Endometrial microvascular endothelial cells (primary cell): ENCODE measurements around the gene ANKRD13B. TPM values are rescaled to one million over a fixed set of nuclear protein-coding genes. Genes with fewer than 3 reads are reported as not detected.

Experiments used
- in situ Hi-C: cut with HindIII; loops from 2 replicates; pipeline ENCODE4 v1.10.0; 2017; ENCODE audit warnings: low sequenced_read_pairs, low pct_unique_long_range_greater_than_20kb; ENCODE audit errors: inconsistent ontology term
- total RNA-seq: library from RNA; depleted of rRNA; stranded (reverse); fragments of >200 nt; gene quantifications from one replicate; pipeline ENCODE4 v1.2.3, GENCODE V29; 2015; ENCODE audit errors: inconsistent ontology term

Gene ANKRD13B
- total RNA-seq, 1 donor from 2014 or later = 6.7 TPM

DNA sequence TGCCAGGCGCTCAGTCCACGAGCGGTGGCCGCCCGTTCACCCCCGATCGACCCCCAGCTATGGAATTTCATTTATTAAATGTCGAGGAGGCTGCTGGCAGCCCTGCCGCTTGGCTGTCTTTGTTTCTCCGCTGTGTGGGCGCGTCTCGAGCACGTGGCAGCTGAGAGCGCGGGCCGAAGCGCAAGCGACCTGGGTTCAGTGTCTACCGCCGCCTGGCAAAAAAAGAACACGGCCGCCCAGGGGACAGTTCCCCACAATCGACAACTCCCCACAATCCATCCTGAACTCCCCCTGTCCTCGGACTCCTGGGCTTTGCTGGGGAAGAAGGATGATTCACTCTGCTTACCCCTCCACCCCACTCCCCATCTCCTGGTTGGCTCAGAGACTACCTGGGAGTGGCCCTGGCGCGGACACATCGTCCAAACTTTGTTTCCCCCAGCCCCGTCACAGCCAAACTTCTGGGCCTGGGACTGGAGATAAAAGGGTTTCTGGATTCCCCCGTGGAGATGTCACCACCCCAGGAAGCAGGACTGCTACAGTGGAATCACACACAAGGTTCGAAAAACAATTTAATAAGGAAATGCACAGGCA is 1.7 kb upstream of the ANKRD13B start:
- in situ Hi-C loops = no loop called here

DNA sequence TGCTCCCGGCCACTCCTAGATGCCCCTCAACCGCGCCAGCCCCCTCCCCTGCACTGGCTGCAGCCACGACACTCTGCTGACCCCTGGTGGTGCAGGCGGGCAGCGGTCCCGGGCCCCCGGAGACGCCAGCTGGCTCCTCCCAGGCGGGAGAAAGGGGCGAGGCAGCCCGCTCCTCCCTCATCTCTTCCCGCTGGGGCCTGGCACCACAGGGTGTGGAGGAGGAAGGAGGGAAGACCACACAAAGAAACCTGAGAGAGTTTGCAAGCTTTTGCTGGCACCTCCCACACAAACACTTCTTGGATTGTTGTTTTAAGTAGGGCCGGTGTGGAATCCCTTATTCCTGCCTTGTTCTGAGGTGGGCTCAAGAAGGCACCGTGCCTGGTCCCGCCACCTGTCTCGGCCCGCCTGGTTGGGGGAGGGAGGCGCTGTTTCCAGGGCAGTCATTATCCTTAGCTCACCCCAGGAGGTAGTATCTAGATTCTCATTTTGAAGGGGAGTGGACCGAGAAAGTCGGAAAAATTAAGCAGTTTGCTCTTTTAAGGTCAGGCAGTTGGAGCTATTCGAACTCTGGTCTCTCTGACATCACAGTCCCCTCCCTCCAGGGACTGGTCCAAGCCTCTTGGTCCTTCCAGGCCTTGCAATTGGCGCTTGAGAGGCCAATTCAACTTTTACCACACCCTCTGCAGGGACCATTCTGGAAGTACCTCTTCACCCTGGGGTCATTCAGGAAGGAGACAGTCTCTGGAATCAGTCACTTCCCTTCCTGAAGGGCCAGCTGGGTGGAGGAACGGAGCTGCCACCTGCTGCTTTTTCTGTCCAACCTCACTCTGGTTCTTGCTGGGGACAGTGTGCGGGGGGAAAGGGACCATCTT is 959 bp upstream of the ANKRD13B start:
- in situ Hi-C loops = no loop called here

DNA sequence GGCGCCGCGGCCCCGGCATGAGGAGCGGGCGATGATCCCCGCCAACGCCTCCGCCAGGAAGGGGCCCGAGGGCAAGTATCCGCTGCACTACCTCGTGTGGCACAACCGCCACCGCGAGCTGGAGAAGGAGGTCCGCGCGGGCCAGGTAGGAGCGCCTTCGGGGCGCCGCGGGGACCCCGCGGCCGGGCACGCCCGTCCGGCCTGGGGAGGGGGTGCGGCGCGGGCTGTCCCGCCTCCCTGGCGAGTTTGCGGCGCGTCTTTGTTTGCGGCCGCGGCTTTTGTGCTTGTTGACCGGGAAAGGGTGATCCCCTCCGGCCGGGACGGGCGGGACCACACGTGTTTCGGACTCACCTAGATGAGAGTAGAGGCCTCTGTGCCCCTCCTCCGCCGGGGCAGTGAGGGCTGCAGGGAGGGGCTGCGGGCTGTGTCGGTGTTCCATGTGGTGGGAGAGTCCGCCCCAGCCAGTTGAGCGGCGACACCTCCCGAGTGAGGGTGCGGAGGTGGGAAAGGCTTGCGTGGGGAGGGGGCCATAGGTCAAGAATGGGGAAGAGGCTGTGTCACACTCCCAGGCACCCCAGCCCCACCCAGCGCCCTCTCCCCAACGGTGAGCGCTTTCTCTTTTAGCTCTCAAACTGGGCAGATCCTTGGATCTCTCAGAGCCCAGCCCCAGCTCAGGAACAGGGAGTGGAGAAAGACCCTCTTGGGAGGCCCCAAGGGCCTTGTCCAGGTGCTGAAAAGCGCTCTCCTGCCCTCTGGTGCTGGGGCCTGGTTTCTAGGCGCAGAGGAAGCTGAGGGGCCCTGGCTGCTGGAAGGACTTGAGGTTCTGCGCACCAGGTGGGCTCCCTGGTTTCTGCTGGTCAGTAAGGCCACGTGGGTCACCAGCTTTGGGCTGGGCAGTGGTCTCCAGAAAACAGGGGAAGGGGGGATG is 923 bp downstream of the ANKRD13B start:
- in situ Hi-C loops = no loop called here

DNA sequence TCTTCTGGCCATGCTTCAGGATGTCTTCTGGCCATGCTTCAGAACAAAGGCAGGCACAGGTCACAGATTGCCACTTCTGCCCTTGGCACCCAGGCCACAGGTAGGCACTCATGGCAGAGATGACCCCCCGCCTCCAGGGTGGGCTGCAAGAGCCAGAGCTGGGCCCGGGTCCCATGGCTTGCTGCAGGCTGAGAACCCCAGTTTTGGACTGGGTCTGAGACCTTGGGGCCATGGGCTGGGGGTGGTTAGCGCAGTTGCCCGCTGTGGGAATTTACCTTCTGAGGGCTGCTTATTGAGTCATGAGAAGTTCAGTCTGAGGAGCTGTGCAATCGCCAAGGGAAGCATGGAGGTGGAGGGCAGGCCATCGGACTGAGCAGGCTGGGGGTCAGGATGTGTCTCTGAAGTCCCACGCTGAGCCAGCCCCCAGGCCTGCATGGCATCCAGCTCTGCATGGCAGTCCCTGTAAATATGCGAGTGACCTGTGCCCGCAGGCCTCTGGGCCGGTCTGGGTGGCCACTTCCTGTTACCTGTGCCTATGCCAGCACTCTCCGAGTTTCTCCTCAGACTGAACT is 1.7 kb downstream of the ANKRD13B start:
- in situ Hi-C loops = no loop called here

DNA sequence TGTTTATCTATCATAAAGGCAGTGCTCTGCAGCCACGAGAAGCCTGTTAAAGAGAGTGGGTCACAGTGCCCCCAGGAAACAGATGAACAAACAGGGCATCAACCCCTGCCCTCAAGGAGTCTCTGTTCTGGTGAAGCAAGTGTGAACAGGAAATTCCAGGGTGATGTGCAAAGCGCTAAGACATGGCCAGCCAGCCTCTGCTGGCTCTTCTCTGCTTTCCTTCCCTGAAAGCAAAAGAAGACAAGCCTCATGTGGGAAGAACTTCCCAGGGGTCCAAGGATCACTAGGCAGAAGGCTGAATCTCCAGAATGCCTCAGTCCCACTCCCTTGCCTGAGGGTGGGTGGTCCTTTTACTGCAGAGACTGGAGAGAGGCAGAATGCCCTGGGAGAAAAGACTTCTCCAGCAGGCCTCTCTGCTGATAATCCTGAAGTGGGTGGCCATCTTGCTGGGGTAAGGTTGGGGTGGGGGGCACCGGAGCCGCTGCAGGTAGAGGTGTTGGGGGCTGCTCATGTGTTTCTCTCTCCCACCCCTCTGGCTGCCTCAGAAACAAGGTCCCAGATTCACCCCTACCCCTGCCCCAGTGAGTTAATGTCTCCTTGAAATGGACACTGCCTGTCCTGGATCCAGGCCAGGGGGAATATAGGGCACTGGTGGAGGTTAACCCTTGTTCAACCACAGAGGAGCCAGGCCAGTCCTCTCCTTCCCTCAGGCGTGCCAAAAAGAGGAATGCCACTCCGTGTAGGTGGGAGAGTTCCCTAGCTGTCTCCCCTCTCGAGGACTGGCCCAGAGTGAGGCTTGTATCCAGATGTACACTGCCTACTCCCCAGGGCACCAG is 2.4 kb downstream of the ANKRD13B start:
- in situ Hi-C loops = no loop called here

DNA sequence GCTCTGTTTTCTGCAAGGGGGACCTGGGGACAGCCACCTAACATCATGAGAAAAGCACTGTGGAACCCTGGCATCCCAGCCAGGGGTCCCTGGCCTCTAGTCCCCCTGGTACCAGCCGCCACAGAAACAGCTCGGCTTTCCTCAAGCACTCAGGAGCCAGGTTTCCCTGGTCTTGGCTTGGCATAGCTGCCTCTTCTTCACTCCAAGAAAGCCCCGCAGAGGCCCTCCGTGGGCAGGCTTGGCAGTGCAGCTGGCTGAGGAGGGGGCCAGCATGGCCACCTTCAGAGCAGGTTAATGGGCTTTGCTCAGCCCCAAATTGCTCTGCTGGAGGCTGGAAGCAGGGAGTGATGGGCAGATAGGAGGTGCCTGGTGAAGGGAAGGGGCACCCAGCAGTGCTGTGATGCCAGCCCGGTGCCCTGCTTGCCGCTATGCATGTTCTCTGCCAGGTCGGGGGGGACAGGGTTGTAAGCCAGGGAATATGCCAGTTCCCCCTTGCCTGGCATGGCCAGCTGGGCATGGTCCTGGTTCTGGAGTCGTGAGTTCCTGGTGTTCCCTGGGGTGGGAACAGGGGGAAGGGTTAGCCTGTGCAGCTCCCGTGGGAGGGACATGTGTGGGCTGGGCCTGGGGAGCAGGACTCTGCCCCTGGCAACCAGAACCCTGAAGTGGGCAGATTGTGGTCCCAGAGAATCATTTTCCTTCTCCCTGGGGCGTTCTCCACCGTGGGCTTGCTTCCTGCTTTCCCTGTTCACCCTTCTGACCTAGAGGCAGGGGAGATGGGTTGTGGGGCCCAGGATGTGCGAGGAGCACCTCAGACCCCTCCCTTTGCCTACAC is 3.2 kb downstream of the ANKRD13B start:
- in situ Hi-C loops = no loop called here

DNA sequence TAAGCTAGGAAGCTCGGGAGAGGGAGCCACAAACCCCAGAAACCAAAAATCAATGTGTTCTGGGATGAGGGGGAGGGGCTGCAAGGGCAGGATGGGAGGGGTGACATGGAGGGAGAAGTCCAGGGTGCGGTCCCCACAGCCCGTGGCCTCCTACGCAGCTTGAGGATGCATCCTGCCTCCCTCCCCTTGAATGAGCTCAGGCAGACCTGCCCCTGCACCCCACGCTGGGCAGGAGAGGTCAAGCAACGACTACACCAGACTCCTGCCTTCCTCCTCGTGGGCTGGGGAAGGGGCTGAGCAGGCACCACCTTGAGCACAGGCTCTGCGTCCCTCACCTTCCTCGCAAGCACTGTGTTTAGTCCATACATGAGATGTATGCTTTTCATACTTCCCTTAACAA is 3.9 kb downstream of the ANKRD13B start:
- in situ Hi-C loops = no loop called here

DNA sequence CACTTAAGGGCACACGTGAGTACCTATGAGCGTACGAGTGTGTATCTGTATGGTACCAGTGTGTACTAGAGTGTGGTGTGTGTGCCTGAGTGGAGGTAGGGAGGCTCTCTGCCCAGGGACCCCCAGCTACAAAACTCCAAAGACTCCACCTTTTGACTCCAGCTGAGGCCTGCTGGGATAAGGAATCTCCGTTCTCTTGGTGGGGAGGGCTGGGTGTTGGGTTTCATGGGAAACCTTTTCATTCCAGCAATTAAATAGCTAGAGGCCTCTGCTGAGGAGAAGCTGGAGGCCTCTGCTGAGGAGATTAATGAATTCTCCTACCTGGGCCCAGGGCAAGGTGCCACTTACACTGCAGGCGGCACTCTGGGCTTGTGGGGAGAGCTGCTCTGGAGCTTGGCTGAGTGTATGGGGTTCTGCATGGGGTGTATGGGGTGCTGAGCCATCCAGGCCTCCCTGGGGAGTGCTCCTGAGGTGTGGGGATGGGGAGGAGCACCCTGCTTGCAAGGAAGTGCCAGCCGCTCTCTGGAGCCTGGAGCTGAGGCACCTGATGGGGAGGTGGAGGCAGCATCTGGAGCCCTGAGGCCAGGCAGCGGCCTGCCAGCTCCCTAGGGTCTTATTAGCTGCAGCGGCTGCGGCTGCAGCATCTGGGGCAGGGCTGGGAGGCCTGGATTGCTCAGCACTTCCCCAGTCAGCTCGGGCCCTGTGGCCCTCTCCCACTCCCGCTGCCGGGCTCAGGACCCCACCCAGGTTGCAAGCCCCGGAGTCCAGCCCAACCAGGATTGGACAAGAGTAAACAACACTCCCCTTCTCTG is 4.6 kb downstream of the ANKRD13B start:
- in situ Hi-C loops = no loop called here

DNA sequence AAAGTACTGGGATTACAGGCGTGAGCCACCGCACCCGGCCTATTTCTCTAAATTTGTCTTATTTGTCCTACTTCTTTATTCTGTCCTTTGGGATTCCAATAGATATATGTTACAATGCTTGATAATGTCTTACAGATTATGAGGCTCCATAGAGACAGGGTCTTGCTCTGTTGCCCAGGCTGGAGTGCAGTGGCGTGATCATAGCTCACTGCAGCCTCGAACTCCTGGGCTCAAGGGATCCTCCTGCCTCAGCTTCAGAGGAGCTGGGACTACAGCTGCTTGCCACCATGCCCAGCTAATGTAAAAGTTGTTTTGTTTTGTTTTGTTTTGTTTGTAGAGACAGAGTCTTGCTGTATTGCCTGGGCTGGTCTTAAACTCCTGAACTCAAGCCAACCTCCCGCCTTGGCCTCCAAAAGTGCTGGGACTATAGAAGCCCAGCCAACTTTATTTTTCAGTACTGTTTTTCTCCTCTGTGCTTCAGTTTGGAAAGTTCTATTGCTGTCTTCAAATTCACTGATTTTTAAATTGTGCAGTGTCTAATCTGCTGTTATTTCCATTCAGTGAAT is 10.3 kb downstream of the ANKRD13B start:
- in situ Hi-C loops = no loop called here

DNA sequence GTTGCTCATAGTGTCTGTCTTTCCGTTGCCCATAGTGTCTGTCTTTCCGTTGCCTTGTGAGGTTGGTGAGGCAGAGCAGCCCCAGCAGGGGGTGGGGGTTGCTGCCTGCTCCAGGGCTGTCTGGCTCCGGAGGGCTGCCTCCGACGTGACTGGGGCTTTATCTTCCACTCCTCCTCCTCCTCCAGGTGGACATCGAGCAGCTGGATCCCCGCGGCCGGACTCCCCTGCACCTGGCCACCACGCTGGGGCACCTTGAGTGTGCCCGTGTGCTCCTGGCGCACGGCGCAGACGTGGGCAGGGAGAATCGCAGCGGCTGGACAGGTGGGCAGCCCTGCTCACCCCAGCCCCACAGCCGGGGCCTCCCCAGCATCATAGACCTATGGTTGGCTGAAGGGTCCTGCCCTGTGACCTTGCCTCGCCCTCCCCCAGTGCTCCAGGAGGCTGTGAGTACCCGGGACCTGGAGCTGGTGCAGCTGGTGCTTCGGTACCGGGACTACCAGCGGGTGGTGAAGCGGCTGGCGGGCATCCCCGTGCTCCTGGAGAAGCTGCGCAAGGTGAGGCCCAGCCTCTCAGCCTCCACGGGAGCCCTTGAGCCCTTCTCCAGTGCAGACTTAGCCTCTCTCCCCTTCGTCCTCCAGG is 14.7 kb downstream of the ANKRD13B start:
- in situ Hi-C loops = no loop called here

DNA sequence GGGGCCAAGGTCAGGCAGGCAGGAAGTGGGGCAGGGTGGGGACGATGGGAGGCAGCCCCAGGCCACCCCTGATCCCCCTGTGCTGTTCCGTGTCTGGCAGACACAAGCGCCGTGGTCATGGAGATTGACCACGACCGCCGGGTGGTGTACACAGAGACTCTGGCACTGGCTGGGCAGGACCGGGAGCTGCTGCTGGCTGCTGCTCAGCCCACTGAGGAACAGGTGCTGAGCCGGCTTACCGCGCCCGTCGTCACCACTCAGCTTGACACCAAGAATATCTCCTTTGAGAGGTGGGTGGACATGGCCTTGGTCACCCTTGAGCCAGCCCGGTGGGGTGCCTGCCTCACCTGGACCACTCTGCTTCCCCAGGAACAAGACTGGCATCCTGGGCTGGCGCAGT is 16.1 kb downstream of the ANKRD13B start:
- in situ Hi-C loops = no loop called here

DNA sequence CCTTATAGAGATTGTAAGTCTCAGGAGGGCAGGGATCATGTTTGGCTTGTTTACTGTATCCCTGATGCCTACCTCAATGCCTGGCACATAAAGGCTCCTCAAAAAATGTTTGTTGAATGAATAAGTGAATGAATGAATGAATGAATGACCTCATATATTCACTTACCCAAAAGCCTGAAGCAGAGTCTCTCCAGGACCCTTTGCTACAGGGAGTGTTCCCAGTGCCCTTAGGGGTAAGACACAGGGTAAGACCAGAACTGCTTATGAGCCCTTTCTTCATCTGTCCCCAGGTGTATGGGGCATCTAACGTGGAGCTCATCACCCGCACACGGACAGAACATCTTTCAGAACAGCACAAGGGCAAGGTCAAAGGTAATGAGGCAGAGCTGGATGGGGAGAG is 17.5 kb downstream of the ANKRD13B start:
- in situ Hi-C loops = no loop called here

DNA sequence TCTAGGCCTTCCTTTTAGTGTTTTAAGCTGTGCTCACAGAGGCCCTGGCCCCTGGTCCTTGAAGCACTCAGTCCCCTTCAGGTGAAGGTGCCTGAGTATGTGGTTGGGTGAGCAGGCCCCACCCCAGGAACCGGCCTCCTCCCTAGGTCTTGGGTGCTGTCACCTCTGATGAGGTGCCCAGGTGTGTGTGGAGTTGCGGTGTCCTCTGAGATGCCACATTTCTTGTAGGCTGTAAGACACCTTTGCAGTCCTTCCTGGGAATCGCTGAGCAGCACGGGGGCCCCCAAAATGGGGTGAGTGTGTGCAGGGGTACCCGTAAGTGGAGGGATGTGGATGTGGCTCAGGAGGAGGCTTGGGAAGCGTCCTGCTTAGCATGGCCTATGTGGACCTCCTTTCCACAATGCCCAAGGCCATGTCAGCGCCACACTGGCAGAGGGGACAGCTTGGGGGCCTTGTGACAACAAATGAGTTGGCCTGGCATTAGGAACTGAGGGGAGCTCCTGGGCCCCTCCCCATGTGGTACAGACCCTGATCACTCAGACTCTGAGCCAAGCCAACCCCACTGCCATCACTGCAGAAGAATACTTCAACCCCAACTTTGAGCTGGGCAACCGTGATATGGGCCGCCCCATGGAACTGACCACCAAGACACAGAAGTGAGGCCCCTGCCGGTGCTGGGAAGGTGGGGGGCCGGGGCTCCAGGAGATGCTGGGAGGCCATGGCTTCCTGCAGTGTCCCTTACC is 18.6 kb downstream of the ANKRD13B start:
- in situ Hi-C loops = no loop called here

DNA sequence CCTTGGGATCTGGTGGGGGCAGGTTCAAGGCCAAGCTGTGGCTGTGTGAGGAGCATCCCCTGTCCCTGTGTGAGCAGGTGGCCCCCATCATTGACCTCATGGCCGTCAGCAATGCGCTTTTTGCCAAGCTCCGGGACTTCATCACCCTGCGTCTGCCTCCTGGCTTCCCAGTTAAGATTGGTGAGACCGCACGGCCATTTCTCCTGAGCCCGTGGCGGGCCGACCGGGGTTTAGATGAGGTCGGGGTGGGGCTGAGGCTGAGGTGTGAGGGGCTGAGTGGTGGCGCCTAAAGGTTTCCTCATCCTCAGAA is 19.1 kb downstream of the ANKRD13B start:
- in situ Hi-C loops = no loop called here

DNA sequence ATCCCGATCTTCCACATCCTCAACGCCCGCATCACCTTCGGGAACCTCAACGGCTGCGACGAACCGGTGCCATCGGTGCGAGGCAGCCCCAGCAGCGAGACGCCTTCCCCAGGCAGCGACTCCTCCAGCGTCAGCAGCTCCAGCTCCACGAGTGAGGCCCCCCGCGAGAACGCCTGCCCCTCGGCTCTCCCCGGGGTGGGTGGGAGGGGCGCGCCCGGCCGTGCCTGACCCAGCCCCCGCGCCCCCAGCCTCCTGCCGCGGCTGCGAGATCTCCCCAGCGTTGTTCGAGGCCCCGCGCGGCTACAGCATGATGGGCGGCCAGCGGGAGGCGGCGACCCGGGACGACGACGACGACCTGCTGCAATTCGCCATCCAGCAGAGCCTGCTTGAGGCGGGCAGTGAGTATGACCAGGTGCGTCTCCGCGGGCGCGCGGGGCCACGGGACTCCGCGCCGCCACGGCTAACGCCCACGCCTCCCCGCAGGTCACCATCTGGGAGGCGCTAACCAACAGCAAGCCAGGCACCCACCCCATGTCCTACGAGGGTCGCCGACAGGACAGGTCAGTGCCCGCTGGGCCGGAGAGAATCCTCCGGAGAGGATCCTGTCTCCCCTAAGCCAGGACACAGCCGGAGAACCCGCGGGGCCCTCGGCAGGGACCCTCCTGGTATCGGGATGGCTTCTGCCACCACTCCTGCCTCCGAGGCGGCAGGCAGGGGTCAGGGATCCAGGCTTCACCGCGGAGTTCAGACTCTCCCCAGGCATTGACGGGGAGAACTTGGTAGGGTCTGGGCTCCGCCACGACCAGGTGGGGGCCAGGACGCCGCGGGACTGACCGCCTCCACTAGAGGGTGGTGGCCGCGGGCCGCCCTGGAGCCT is 19.7 kb downstream of the ANKRD13B start:
- in situ Hi-C loops = no loop called here
